ENCODE measurements around the gene KLF16.

GRCh38 chr19:1904860-1905109 lies 41.4 kb upstream of the KLF16 start:
- TF ChIP-seq POLR2A (IDR thresholded peaks at IDR 0.05), result no peak
- TF ChIP-seq CTCF (IDR thresholded peaks at IDR 0.05), result no peak
- TF ChIP-seq POLR2AphosphoS5 (IDR thresholded peaks at IDR 0.05), result no peak
